HG02943 (cell line): ENCODE results near the gene NPAS3.

Experiments
- ATAC-seq: cut with Tn5 transposase; IDR thresholded peaks from one replicate; pipeline ENCODE4 v1.9.1; 2021; ENCODE audit warnings: mild to moderate bottlenecking, low read depth, moderate library complexity; ENCODE audit not compliant: unreplicated experiment

NPAS3 gene

DNA sequence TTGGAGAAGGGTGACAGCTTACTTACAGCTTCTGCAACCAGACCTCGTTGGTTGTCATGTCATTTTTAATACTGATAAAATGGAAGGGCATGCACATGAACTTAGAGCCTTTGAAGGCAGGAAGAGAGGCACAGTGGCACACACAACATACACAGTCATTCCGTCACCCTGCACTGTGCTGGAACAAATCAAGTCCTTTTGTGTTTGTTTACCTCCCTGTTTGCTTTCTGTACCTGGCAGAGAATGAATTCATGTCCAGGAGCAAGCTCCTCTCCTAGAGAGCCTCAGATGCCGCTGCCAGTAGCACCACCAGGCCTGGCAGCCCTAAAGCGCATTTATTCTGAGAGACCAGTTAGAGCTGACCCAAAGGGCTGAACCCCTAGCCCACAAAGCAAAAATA lies 551.9 kb downstream of the NPAS3 start:
- ATAC-seq: no peak

- ATAC-seq: no peak
Observed at GRCh38 chr14:33491112-33491511, 552.4 kb downstream of the NPAS3 start.

DNA sequence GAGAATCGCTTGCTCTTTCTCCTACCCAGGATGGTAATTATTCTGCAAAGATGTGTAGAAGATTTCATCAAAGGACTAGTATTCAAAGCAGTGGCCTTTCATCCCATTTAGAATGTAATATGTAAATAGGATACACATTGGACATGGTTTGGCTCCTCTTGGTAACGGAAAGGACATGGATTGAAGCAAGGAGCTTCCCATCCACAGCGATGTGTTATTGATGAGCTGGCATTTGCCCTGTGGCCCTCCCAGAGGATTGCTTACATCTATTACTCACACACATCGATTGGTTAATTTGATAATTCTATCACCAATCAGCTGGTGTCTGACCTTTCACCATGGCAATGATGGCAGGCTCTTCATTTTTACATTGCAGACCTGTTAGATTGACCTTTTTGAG lies 553.8 kb downstream of the NPAS3 start:
- no peak for ATAC-seq

DNA sequence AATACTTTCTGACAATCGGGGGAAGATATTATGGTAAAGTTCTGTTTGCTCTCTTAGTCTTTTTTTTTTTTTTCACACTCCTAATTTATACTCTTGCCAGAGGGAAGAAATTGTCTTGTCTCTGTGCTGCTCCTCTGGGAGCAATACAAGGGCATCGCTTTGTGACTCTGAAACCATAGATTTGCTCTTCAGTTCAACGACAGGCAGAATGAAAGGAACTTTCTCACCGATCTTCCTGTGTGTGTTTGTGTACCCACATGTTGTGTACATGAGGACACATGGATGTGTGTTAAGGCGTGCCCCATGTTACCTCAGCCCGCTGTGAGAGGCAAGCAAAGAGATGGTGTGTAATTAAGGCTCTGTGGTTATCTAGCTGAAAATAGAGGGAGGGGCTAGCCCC lies 554.6 kb downstream of the NPAS3 start:
- no peak for ATAC-seq

- ATAC-seq: no peak
Observed at GRCh38 chr14:33493990-33494389, 555.3 kb downstream of the NPAS3 start.

- ATAC-seq: no peak
Observed at GRCh38 chr14:33499687-33500086, 561.0 kb downstream of the NPAS3 start.

DNA sequence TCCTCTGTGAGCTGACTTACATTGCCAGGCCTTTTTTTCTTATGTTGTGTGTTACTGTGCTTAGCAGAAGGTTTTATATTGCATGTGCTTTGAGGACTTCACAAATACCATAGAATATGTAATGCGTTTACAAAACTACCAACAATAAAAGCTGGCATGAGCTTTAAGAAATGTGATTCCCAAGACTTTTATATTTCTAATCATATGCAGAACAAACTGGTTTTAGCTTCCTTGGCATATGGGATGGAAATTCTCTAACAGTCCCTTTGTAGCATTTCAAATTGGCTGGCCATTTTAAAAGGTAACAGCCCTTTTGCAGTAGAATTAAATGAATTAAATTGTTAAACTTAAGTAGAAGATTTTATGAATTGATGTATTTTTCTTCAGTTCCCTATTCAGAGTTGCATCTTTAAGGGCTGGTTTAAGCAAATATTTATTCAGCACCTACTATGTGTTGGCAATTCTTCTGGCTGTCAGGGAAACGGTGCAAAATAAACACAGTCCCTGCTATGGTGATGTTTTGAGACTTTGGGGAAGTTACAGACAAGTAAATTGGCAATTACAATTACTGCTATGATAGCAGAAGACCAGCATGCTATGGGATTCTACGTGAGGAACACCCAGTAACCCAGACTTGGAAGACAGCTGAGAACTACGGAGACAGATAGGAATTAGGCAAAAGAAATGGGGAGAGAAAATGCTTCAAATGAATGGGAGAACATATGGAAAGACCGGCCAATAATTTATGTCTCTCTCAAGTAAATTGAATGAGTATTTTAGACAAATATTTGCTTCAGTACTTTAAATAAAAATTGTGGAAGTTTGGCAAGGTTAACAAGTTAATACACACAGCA lies 565.8 kb downstream of the NPAS3 start:
- ATAC-seq: no peak

DNA sequence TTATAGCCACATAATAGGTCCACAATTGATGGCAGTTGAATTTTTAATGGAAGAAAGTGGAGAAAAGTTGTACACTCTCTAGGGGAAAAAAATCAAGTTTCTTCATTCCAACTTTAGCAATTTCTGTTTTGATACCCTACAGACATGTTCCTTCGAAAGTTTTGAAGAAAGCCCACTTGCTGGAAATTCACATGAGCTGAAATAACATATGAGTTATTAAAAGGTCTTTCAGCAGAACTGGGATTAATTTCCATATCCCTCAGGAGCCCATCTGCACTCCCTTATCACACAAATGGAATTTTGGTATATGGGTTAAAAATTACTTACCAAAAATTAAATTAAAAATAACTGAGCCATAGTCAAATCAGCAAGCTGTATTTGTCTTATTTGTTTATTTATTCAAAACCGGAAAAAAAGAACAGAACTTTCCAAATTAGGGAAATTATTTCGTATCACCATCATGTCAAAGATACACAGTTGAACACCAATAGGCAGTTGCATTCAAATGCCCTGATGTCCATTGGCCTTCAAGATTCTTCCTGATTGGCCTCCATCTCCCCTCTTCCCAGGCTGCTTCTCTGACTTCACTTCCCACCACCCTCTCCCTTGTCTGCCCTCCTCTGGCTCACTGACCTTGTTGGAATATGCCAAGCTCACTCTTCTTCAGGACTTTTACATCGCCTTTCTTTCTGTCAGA lies 566.7 kb downstream of the NPAS3 start:
- no peak for ATAC-seq

GRCh38 chr14:33505963-33506329 lies 567.3 kb downstream of the NPAS3 start:
- no peak for ATAC-seq

DNA sequence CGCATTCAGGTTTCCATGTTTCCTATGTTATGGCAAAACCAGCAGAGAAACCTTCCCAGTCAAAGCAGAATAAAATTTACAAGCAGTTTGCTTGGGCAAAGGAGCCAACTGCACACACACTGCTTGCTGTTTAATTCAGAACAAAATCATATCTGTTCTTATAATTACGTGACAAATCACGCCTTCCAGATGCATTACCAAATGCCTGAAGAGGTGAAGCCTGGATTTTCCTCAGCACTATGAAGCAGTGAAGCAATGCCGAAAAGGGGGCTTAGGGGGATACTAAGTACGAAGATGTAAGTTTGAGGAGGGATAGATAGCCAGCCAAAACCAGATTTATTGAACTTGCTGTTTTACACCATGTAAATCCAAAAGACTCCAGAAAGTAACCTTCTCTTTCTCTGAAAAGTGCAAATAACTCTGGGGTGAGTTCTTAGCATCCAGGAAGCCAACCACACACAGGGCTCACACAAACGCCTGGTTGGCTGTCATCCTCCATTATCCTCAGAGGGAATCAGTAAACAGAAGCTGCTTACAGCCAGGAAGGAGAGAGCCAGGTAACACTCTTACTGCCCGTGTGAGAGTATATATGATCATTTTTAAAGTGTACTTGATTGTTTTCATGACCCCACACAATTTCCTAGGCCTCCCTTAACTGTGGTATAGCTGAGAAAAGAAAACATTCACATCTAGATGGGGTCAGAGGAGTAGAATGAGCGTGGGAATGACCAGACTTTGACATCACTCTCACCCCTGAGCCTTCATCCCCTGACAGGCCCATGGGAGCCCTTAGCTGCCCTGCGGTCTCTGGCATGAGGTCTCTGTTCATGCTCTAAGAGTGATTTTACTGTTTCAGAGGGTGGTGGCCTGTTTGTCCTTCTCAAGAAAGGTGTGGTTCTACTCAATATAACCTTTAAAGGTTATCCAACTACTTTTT lies 569.7 kb downstream of the NPAS3 start:
- no peak for ATAC-seq

- ATAC-seq: no peak
Observed at GRCh38 chr14:33509454-33509853, 570.8 kb downstream of the NPAS3 start.

GRCh38 chr14:33510063-33510481 lies 571.4 kb downstream of the NPAS3 start:
- no peak for ATAC-seq

- ATAC-seq: no peak
Observed at GRCh38 chr14:33510991-33511390, 572.3 kb downstream of the NPAS3 start.

DNA sequence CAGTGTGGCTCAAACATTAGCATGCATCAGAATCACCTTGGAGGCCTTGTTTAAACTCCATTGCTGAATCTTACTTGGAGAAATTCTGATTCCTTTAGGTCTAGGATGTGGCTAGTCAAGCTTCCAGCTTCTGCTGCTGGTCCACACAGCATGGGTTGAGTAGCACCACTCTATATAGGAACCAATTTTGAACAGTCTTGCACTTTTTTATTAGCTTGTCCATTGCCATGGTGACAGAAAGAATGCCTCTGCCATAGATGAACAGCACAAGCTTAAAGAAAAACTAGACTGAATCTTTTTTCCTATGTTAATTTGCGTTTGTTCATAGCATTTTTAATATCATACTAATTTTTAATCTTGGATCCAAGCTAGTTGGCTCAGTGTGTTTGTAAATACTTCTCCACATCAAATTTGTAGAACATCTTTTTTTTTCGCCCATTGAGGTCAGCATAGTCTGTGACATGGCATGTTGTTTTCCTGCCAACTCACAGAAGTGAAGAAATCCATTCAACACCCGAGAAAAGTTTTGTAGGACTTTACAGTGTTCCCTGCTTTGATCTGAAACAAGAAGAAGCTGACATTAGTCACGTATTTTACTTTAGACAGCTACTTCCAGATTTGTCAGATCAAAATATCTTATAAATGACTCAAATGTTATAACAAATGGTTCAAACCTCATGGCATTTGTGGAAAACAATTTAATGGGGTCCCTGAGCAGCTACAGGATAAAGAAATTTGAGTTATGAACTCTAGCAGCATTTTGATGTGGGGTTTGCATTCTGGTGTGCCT lies 573.4 kb downstream of the NPAS3 start:
- no peak for ATAC-seq

GRCh38 chr14:33515441-33515840 lies 576.8 kb downstream of the NPAS3 start:
- no peak for ATAC-seq

DNA sequence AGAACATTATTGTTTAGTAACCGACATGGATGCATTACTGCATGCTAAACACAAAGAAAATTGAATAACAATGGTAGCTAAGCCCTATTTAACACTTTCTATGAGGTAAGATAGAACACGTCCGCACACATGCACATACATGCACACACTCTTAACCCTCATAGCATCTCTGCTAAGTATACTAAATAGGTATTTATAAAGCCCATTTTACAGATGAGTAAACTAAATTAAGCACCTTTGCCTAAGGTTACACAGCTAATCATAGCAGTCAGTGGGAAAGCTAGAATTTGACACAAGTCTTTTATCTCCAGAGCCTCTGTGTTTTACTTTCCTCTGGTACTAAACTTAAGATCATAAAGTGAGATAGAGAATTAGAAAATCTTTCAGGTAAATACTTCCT lies 577.2 kb downstream of the NPAS3 start:
- no peak for ATAC-seq

DNA sequence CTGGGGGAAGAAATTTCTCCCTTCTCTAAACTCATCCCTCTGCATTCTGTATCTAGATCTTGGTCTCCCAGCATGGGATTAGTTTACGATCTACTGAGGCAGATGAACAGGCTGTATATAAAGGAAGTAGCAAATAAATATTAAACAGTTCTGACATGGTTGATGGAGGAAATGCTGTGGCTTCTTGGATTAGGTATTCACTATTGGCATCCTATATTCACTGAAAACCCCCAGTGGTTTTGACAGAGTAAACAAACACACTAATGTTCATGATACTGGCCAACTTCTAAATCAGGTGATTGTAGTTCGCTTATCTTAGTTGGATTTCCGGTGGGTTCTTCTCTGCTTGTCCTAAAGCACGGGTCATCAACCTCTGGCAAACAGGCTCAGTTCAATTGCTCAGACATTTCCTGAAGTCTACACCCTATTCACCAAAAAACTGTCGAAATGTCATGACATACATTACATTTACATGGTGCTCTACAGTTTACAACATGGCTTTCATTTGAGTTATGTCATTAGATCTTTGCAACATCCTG lies 578.3 kb downstream of the NPAS3 start:
- no peak for ATAC-seq

DNA sequence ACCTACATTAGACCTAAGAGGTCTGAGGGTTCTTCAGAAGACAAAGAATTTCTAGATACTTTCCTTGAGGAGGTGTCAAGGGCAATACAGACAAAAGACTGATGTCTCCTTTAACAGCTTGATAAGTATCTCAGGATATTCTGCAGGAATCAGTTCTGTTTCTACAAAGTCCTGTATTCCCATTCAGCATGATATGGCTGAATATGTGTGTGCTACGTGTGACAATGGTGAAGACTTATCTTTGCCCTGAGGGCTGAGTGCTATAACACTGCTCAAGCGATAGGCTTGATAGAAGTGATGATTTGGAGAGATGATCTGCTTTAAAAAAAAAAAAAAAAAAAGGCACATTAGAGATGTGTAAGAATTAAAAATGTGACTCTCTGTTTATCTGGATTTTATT lies 582.5 kb downstream of the NPAS3 start:
- ATAC-seq: no peak

DNA sequence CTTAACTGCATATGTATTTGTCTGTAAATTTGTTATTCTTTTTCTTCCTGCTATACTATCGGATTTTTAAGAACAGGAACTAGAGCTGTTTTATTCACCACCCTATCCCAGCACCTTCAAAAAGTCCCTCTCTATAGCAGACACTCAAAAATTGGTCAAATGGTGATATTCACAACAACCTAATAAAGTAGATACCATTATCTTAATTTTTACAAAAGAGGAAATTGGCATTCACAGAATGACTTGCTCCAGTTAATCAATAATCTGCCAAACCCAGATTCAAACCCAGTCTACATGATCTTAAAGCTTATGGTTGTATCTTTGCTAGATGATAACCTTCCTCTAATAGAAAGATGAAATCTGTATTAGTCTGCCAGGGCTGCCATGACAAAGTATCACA lies 585.6 kb downstream of the NPAS3 start:
- peak; percentile 52 for ATAC-seq

- no peak for ATAC-seq
Observed at GRCh38 chr14:33525626-33526025, 586.9 kb downstream of the NPAS3 start.
